Activated effector memory CD4-positive, alpha-beta T cell treated with anti-CD3 and anti-CD28 coated beads, Interleukin-2, amount 50 U/mL, for 16 hours (primary cell): ENCODE results near the gene PPARGC1A.

ENCODE experiments used
- DNase-seq: peaks from one replicate; pipeline ENCODE4 v3.0.0-alpha.2; 2020

The PPARGC1A gene

DNA sequence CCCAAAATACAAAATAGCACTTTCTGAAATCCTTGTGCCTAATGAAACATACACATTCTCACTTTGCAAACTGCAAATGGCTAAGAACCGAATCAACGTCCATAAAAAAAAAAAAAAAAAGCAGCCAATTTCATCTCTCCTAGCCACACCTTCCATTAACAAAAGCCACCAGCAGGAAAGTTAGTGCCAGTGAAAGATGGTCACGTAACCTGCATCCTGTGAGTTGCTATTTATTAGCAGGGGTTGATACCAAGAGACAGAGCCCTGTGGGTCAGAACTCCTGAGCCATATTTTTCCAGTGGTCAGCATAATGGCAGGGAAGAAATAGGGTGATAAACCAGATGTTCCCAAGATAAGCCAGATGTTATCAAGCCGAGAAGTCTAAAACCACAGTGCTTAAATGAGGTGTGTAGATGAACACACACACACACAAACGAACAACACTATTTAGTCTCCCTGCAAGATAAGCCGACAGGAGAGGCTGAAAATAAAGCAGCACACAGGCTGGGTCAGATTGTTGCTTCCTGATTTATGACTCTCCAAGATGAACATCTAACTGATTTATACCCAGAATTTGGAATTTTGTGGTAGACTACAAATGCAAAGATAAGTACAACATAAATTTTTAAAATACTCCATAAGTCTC is 11.5 kb downstream of the PPARGC1A start:
- DNase-seq: no peak

DNA sequence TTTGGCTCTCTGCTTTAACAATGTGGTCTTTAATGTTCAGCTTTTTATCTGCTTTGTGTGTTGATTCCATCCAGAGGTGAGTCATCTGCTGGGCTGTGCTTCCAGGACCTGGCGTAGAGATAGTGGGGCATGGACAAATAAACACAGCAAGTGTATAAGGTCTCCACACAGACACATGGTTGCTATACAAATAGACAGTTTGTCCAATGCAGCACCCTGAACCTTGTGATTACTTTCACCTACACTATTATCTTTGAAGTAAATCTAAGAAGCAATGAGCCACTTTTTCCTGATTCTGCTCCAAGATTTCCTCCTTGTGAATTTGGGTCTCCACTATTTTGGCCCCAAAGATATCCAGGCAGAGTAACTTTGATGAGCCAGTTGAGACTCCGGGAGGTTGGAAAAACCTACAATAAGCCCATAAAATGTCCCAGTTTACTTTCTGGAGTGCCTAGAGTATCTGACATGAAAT is 12.1 kb downstream of the PPARGC1A start:
- DNase-seq: no peak

- DNase-seq: no peak
Measured at GRCh38 chr4:23876418-23877089, 13.3 kb downstream of the PPARGC1A start.

DNA sequence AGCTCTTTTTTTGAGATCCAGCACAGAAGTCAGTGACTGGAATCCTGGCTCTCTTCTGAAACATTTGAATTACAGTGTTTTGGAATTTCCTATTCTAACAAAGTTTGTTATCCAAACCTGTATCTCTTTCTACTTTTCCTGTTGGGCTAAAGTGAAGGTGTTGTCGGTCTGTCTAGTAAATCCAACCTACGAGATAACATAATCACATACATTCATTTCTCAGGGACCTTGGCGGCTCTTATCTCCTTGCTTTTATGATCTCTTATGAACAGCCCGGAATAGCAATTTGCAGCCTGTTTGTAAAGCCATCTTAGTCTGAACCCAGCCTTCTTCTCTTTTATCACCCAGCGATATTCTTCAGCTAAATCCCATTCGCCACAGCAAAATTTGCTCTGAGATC is 14.5 kb downstream of the PPARGC1A start:
- DNase-seq: no peak

GRCh38 chr4:23874536-23874901 is 15.3 kb downstream of the PPARGC1A start:
- DNase-seq: no peak

DNA sequence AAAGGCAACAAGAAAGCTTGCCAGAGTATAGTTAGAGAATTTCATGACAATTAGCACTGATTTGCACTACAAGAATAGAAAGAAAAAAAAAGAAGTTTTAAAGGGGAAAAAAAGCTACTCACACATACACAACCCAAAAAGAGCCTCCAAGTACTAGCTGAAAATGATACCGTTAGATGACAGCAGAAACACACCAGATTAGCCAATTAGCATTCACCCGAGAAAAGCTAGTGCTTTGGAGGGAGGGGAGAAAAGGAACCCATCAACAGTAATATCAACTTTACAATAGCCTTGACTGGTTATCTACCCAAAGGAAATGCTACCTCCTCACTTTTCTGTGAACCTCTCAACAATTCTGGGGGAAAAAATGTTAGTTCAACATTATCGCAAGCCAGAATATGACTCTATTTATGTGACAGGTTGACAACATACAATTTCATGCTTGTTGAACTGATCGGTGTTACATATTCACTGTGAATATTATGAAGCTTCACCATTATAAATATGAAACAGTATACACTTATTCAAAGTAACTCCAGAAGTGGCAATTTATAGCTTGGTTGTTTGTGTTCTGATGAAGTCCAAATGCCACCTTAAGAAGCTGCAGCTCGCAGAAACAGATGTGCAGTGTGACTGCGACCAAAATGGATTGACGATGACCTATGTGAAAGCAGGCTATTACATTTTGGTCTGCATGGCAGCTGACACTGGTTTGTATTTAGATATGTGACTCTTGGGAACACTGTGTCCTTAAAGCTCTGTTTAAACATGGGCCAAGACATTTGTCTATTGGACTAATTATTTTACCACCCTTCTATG is 15.9 kb downstream of the PPARGC1A start:
- DNase-seq: no peak

DNA sequence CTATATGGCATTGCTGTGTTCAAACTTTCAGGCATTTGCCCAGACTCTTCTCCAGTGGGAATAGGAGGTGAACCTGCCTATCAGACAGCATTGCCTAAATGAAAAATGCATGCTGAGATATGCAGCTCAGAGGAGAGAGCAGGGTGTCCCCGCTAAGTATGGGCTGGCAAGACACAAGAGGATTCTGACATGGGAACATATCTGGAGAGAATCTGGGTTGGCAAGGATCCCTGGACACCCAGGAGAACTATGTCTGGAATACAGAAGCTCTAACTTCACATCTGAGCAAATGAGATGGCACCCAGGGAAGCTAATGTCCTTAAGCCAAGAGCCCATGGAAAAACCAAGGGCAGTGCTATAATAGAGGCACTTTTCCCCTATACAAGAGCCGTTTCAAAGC is 18.4 kb downstream of the PPARGC1A start:
- no peak for DNase-seq

GRCh38 chr4:23866450-23867075 is 23.3 kb downstream of the PPARGC1A start:
- DNase-seq: no peak

GRCh38 chr4:23861897-23862296 is 27.9 kb downstream of the PPARGC1A start:
- no peak for DNase-seq

DNA sequence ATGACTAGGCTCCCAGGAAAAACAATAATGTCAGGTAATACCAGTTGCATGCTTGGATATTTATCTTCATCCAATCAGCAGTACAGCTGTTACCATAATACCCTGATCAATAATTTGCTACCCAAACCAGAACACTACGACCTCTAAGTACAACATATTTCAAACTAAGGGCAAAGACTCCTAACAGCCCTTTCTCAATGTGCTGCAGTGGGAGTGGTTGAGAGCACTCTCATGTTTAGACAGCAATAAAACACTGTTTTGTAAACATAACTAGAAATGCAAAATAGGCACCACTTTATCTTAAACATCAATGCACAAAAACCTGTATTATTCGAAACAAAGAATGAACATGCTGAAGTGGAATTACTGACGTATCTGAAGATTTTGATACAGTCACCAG is 28.9 kb downstream of the PPARGC1A start:
- no peak for DNase-seq

- no peak for DNase-seq
Measured at GRCh38 chr4:23857367-23857959, 32.4 kb downstream of the PPARGC1A start.

- DNase-seq: no peak
Measured at GRCh38 chr4:23856630-23857029, 33.2 kb downstream of the PPARGC1A start.

DNA sequence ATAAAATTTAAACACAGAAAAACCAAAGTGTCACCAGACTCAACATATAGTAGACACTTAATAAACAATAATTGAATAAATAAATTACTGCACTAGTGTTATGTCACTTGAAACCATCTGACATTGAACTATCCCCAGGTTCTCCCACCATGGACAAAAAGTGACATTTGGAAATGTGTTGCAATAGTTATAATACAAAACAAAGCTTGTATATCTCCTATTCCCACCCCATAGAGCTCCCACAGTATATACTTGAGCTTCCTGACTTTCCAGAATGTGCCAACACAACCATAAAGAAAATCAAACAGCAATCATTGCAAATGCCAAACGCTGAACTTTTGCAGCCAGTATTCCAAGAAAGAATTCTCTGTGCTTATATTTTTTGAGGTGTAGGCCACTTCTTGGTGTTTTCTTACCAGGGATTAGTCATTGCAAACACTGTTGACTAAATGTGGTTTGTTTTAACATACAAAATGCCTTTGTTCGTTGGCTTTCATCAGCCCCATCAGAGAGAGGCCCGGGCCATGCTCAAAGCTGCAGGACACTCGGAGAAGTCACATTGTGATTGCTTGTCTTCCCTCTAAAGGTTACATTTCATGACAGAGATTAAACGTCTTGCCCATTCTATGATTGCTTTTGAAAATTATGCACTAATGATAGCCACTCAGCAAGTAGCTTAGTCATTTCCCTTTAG is 33.8 kb downstream of the PPARGC1A start:
- DNase-seq: no peak

GRCh38 chr4:23853986-23854660 is 35.7 kb downstream of the PPARGC1A start:
- no peak for DNase-seq

GRCh38 chr4:23851464-23851863 is 38.4 kb downstream of the PPARGC1A start:
- no peak for DNase-seq

GRCh38 chr4:23847158-23847557 is 42.7 kb downstream of the PPARGC1A start:
- no peak for DNase-seq

DNA sequence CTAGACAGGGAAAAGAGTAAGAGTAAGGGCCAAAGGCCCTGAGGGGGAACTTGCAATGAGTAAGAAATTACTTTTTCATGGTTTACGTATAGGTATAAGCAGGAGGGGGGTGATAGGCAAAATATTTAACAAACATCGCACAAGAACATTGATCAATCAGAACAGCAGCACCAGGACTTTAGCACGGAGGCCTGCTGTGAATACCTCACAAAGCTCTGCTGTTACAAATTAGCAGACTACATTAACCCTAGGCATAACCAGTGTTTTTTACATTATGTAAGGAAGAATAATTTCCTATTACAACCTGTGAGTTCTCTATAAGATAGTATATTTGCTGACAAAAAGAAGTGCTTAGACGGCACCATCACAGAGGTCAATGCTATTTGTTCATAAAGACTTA is 44.9 kb downstream of the PPARGC1A start:
- DNase-seq: no peak

GRCh38 chr4:23839279-23839678 is 50.6 kb downstream of the PPARGC1A start:
- DNase-seq: no peak

GRCh38 chr4:23838607-23839006 is 51.2 kb downstream of the PPARGC1A start:
- DNase-seq: no peak

- no peak for DNase-seq
Measured at GRCh38 chr4:23838131-23838530, 51.7 kb downstream of the PPARGC1A start.

DNA sequence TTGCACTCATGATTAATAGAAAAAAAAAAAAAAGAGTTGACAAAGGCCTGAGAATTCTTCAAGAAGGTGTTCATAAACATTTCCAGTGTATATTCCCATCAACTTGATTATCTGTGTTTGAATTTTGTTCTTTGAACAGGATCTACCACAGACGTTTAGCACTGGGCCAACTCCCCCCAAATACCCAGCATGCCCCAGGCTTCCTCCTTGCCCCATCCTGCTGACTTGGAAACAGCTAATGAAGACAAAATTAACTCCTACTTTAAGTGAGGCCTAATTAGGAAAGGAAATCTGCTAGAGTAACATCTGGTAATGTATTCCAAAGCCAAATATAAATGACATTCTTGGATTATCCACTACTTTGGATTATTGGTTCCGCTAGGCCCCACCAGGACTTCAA is 52.5 kb downstream of the PPARGC1A start:
- DNase-seq: no peak
